ENCODE measurements around the gene STX18. TPM values are rescaled to one million over a fixed set of nuclear protein-coding genes. Genes with fewer than 3 reads are reported as not detected.

STX18 gene
- total RNA-seq, 1 experiment from 2014 or later = 18.5 TPM

- intact Hi-C loops (cut with micrococcal nuclease) = loop anchor here (5.0 kb wide), 1 partner anchor 367 kb away; no protein-coding TSS in a partner anchor
- RAD21 ChIA-PET (ENCODE audit: low non-redundant PET in 1 of 2, low total read pairs in 2 of 2, uncharacterized antibody in 2 of 2, unreplicated experiment in 2 of 2) = no interaction called here
- TF ChIP-seq SRF (IDR thresholded peaks at IDR 0.05; ENCODE audit: low read depth) (no peak), ZFX (IDR thresholded peaks at IDR 0.05) (no peak), CBX3 (IDR thresholded peaks at IDR 0.05; ENCODE audit: low read depth) (no peak), JUND (IDR thresholded peaks at IDR 0.05) (no peak), ZBTB33 (IDR thresholded peaks at IDR 0.05; ENCODE audit: extremely low read depth, insufficient replicate concordance, low read length) (no peak), POLR2AphosphoS5 (IDR thresholded peaks at IDR 0.05; ENCODE audit: low read depth, low read length) (no peak), YY1 (IDR thresholded peaks at IDR 0.05; ENCODE audit: extremely low read depth, insufficient replicate concordance, low read depth, low read length) (no peak), POLR2A (IDR thresholded peaks at IDR 0.05; ENCODE audit: borderline replicate concordance, extremely low read depth, insufficient read depth, insufficient read length) (no peak), SP1 (IDR thresholded peaks at IDR 0.05; ENCODE audit: low read depth) (no peak), EZH2phosphoT487 (IDR thresholded peaks at IDR 0.05; ENCODE audit: borderline replicate concordance) (no peak), CTCF (IDR thresholded peaks at IDR 0.05 in 2 of 3, conservative IDR thresholded peaks at IDR 0.05 in 1 of 3; ENCODE audit: borderline replicate concordance in 1 of 3, insufficient read depth in 1 of 3, low read depth in 2 of 3, low read length in 2 of 3) (no peak), MAX (IDR thresholded peaks at IDR 0.05) (no peak), ATF3 (IDR thresholded peaks at IDR 0.05) (no peak), ZNF274 (IDR thresholded peaks at IDR 0.05; ENCODE audit: low read depth, low read length) (no peak), TCF7L2 (IDR thresholded peaks at IDR 0.05; ENCODE audit: borderline replicate concordance, extremely low read depth, insufficient read depth, insufficient read length) (no peak), FOSL1 (IDR thresholded peaks at IDR 0.05; ENCODE audit: low read depth) (no peak)
- Histone ChIP-seq H3K9me2 (ENCODE audit: insufficient read depth) (no peaks in the 10 kb centered on the region), H3K4me3 (replicated peaks in 1 of 2; ENCODE audit: low read depth in 1 of 2, low read length in 2 of 2) (no peak overlapping the region), H3K27ac (ENCODE audit: low read depth, low read length) (no peak overlapping the region), H3K9ac (ENCODE audit: low read length) (no peak overlapping the region), H3K9me3 (ENCODE audit: control insufficient read depth in 1 of 2, insufficient read depth in 1 of 2, low read depth in 1 of 2, low read length in 2 of 2) (no peaks in the 10 kb centered on the region), H3K4me1 (ENCODE audit: control insufficient read depth in 1 of 2, insufficient read depth in 2 of 2, low read length in 2 of 2) (no peaks in the 10 kb centered on the region), H4K20me1 (ENCODE audit: insufficient read depth) (no peaks in the 10 kb centered on the region; the same call in 1 of the 2 replicates), H2AFZ (ENCODE audit: low read depth, low read length, poor library complexity, severe bottlenecking) (no peak overlapping the region), H3K27me3 (ENCODE audit: insufficient read depth, low read length) (no peaks in the 10 kb centered on the region), H3K79me2 (ENCODE audit: insufficient read depth, low read length) (peaks cover 9% of the 10 kb centered on the region; the same call in 1 of the 2 replicates), H3K4me2 (ENCODE audit: low read length) (no peak overlapping the region), H3K36me3 (ENCODE audit: control insufficient read depth in 1 of 2, insufficient read depth in 2 of 2, low read length in 2 of 2) (no peaks in the 10 kb centered on the region)
- POLR2A ChIA-PET = no interaction called here
- CTCF ChIA-PET = no interaction called here
- no peak for DNase-seq (ENCODE audit: low read depth, low spot score)
- ATAC-seq = no peak
- no TSS peak for BruUV-seq (replicated peaks)
Measured at GRCh38 chr4:4494882-4495281, 47.0 kb downstream of the STX18 start.
